Uterus (tissue), 4 donors: ENCODE measurements around the gene ARHGEF16. TPM values are rescaled to one million over a fixed set of nuclear protein-coding genes. Genes with fewer than 3 reads are reported as not detected.

Experiments used
- DNase-seq, 2 donors: peaks; one replicate each; pipeline ENCODE4 v3.0.0-alpha.2; 2019 to 2020
- H3K27ac ChIP-seq, 2 donors: fragments of 200-600 bp; sonication (generic); 1 replicate in 1 of 2; 2 replicates in 1 of 2; pipeline ENCODE4 v1.5.1; 2016 to 2018
- H3K27me3 ChIP-seq, 2 donors: fragments of 200-600 bp; sonication (generic); one replicate each; pipeline ENCODE4 v1.5.1; 2018 to 2019; ENCODE audit warnings: control low read depth in 1 of 2
- H3K36me3 ChIP-seq, 2 donors: fragments of 200-600 bp; sonication (generic); one replicate each; pipeline ENCODE4 v1.5.1; 2019; ENCODE audit warnings: control low read depth in 1 of 2
- H3K4me1 ChIP-seq, 2 donors: fragments of 200-600 bp; sonication (generic); one replicate each; pipeline ENCODE4 v1.5.1; 2018 to 2019; ENCODE audit warnings: control low read depth in 1 of 2
- H3K4me3 ChIP-seq, 2 donors: fragments of 200-600 bp; sonication (generic); 1 replicate in 1 of 2; 2 replicates in 1 of 2; pipeline ENCODE4 v1.5.1; 2018 to 2019; ENCODE audit warnings: mild to moderate bottlenecking in 1 of 2
- H3K9me3 ChIP-seq, 2 donors: fragments of 200-600 bp; sonication (generic); one replicate each; pipeline ENCODE4 v1.5.1; 2019; ENCODE audit warnings: control low read depth in 1 of 2
- POLR2A ChIP-seq, 2 donors: fragments of 450-650 bp; IDR thresholded peaks; one replicate each; pipeline ENCODE4 v1.6.1; 2016; ENCODE audit warnings: antibody characterized with exemption in 2 of 2, mild to moderate bottlenecking in 1 of 2, moderate library complexity in 1 of 2
- intact Hi-C: fragments of 100-400 bp; cut with DNase I; formaldehyde crosslinking; loops from one replicate; pipeline ENCODE4 v1.15.1; 2023; ENCODE audit warnings: low total_unique reads
- total RNA-seq, 4 donors: library from RNA; depleted of rRNA in 3 of 4; stranded (reverse); fragments of >200 nt in 3 of 4; gene quantifications; one replicate each; pipeline versions ENCODE4 v1.1.0 to v1.2.4, GENCODE V29; 2014 to 2023
- TF ChIP-seq, protein P1 (sequence below), 4 experiments: fragments of 200-600 bp in 2 of 4; fragments of 450-650 bp in 2 of 4; sonication (generic) in 2 of 4; IDR thresholded peaks; one replicate each; pipeline ENCODE4 v1.5.1; 2016 to 2019; ENCODE audit warnings: antibody characterized with exemption in 4 of 4, mild to moderate bottlenecking in 2 of 4, moderate library complexity in 1 of 4
- donor health status: DM: yes; HTN: yes; CAD: no.

The ARHGEF16 gene
- total RNA-seq, 4 donors from 2014 or later: 0.29 to 2.3 (median 1.2) TPM; not detected in 1

DNA sequence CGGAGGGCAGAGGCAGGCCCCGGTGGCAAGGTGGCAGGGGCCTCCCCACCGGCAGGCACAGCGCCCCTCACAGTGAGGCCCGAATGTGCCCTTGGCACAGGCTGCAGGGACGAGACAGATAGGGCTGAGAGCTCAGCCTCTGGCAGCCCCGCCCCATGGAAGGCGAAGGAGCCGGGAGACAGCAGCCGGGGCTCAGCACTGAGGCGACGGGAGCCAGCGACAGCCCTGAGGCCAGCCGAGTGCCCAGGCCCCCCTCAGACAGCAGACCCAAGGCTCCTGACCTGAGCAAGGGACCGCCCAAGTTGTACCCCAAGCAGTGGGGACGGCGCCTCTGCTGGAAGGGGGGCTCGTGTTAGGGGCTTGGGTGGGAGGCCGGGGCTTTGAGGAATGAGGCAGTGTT is 43.1 kb downstream of the ARHGEF16 start:
- no peak overlapping the region for H3K27ac ChIP-seq
- no peaks in the 10 kb centered on the region for H3K9me3 ChIP-seq
- TF ChIP-seq, protein P1, sequence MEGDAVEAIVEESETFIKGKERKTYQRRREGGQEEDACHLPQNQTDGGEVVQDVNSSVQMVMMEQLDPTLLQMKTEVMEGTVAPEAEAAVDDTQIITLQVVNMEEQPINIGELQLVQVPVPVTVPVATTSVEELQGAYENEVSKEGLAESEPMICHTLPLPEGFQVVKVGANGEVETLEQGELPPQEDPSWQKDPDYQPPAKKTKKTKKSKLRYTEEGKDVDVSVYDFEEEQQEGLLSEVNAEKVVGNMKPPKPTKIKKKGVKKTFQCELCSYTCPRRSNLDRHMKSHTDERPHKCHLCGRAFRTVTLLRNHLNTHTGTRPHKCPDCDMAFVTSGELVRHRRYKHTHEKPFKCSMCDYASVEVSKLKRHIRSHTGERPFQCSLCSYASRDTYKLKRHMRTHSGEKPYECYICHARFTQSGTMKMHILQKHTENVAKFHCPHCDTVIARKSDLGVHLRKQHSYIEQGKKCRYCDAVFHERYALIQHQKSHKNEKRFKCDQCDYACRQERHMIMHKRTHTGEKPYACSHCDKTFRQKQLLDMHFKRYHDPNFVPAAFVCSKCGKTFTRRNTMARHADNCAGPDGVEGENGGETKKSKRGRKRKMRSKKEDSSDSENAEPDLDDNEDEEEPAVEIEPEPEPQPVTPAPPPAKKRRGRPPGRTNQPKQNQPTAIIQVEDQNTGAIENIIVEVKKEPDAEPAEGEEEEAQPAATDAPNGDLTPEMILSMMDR (IDR thresholded peaks at IDR 0.05): no peak
- no peak for TF ChIP-seq POLR2A (IDR thresholded peaks at IDR 0.05)
- H3K4me3 ChIP-seq: no peak overlapping the region
- no peaks in the 10 kb centered on the region for H3K27me3 ChIP-seq
- intact Hi-C loops: no loop called here
- no peaks in the 10 kb centered on the region for H3K36me3 ChIP-seq
- no peaks in the 10 kb centered on the region for H3K4me1 ChIP-seq
- DNase-seq: no peak

DNA sequence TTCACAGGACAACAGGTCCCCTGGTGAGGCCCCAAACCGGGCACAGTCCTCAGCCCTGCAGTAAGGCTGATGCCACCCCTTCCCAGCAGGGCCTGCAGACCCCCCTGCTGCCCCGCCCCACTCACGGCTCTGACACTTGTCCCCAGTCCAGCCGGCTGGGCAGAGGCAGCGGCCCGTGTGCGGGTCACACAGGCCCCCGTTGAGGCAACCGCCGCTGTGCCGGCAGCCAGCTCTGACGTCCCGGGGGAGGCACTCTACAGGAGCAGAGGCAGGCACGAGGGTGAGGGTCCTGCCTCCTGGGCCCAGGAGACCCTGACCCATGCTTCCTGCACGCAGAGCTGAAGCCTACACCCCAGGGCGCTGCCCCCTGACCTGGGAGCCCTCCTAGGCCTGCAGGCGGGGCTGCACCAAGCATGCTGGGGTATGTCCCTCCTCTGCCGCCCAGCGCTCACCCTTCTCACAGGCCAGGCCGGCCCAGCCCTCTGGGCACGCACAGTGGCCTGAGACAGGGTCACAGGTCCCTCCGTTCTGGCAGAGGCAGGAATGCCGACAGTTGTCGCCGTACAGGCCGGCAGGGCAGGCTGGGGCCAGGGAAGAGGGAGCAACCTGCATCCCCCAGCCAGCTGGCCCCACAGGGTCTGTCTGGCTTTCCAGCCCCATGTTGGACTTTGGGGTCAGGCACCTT is 43.9 kb downstream of the ARHGEF16 start:
- no peaks in the 10 kb centered on the region for H3K27me3 ChIP-seq
- H3K4me3 ChIP-seq: no peak overlapping the region
- TF ChIP-seq, protein P1 (IDR thresholded peaks at IDR 0.05): no peak
- no peak for TF ChIP-seq POLR2A (IDR thresholded peaks at IDR 0.05)
- no peak overlapping the region for H3K27ac ChIP-seq
- no peaks in the 10 kb centered on the region for H3K36me3 ChIP-seq
- H3K9me3 ChIP-seq: no peaks in the 10 kb centered on the region
- H3K4me1 ChIP-seq: no peaks in the 10 kb centered on the region
- intact Hi-C loops: no loop called here
- no peak for DNase-seq

DNA sequence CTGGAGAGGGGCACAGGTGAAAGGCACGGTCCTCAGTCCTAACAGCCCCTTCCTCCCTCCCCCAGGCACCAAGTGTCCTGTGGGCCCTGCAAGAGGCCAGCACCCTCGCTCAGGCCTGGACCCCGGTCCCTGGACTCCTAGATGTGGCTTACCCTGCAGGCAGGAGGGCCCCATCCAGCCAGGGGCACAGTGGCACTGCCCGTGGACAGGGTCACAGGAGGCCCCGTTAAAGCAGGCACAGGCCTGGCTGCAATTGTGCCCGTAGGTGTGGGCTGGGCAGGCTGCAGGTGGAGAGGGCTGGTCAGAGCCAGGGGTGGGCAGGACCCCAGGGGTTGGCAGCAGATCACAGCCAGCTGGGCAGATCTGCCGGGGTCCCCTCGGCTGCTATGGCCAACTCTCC is 44.5 kb downstream of the ARHGEF16 start:
- Histone ChIP-seq H3K27me3 (no peaks in the 10 kb centered on the region), H3K36me3 (no peaks in the 10 kb centered on the region), H3K4me1 (no peaks in the 10 kb centered on the region), H3K4me3 (no peak overlapping the region), H3K9me3 (no peaks in the 10 kb centered on the region), H3K27ac (no peak overlapping the region)
- no peak for DNase-seq
- intact Hi-C loops: no loop called here
- TF ChIP-seq, protein P1 (IDR thresholded peaks at IDR 0.05): no peak
- TF ChIP-seq POLR2A (IDR thresholded peaks at IDR 0.05): no peak

DNA sequence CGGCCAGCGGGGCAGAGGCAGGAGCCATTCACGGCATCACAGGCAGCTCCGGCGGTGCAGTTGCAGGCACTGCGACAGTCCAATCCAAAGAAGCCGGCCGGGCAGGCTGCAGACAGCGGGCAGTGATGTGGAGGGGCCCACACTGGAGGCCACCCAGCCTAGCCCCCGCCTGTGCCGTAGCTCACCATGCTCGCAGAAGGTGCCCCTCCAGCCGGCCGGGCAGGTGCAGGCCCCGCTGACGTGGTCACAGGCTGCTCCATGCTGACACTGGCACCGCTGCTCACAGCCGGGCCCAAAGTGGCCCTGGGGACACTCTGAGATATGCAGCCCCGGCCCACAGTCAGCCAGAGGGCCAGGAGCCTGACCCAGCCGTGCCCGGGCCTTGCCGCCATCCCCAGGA is 45.1 kb downstream of the ARHGEF16 start:
- intact Hi-C loops: no loop called here
- Histone ChIP-seq H3K27ac (no peak overlapping the region), H3K9me3 (no peaks in the 10 kb centered on the region), H3K27me3 (no peaks in the 10 kb centered on the region), H3K4me1 (no peaks in the 10 kb centered on the region), H3K4me3 (no peak overlapping the region), H3K36me3 (no peaks in the 10 kb centered on the region)
- TF ChIP-seq POLR2A (IDR thresholded peaks at IDR 0.05): no peak
- TF ChIP-seq, protein P1 (IDR thresholded peaks at IDR 0.05): no peak
- DNase-seq: no peak

DNA sequence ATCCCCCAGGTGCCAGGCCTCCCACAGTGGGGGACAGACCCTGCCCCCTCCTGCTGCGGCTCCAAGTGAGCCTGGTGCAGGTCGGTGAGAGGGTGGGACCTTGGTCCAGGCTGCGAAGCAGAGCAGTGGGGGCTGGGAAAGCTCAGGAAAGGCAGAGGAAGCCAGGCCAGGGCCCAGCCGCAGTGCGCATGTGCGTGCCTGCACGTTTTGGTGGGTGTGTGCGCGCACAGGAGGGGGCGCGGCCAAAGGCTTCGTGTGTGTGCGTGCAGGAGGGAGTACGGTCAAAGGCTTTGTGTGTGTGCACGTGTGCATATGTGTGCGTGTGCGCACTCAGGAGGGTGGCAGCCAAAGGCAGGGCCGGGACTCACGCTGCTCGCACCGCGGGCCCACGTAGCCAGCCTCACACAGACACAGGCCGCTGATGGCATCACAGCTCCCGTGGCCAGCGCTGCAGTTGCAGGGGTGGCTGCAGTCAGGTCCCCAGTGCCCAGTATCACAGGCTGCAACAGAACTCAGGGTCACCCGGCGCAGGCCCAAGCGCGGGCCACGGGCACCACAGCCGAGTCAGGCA is 45.9 kb downstream of the ARHGEF16 start:
- Histone ChIP-seq H3K36me3 (no peaks in the 10 kb centered on the region), H3K9me3 (no peaks in the 10 kb centered on the region), H3K4me3 (no peak overlapping the region), H3K4me1 (no peaks in the 10 kb centered on the region), H3K27me3 (no peaks in the 10 kb centered on the region), H3K27ac (no peak overlapping the region)
- TF ChIP-seq POLR2A (IDR thresholded peaks at IDR 0.05): no peak
- TF ChIP-seq, protein P1 (IDR thresholded peaks at IDR 0.05): no peak
- intact Hi-C loops: no loop called here
- no peak for DNase-seq
